ENCODE data around the gene CD84.

DNA sequence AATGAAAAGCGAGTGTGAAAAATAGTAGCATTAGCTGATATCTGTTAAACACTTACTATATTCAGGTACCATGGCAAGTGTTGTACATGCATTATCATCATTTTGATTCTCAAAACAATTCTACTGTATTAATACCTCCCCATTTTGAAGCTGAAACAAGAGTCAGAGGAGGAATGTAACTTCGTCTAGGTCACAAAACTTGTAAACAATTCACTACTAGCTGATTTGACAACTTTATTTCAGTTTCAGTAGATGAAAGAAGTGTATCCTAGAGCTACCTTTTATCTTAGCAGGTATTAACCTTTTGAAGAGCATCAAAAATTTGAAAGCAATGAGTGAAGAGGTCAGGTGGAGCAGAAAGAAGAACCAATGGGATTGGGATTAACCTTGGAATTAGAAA is 1.6 kb downstream of the CD84 start:
- TF ChIP-seq, protein P1, sequence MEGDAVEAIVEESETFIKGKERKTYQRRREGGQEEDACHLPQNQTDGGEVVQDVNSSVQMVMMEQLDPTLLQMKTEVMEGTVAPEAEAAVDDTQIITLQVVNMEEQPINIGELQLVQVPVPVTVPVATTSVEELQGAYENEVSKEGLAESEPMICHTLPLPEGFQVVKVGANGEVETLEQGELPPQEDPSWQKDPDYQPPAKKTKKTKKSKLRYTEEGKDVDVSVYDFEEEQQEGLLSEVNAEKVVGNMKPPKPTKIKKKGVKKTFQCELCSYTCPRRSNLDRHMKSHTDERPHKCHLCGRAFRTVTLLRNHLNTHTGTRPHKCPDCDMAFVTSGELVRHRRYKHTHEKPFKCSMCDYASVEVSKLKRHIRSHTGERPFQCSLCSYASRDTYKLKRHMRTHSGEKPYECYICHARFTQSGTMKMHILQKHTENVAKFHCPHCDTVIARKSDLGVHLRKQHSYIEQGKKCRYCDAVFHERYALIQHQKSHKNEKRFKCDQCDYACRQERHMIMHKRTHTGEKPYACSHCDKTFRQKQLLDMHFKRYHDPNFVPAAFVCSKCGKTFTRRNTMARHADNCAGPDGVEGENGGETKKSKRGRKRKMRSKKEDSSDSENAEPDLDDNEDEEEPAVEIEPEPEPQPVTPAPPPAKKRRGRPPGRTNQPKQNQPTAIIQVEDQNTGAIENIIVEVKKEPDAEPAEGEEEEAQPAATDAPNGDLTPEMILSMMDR (IDR thresholded peaks at IDR 0.05): no peak
- no peak for TF ChIP-seq POLR2A (IDR thresholded peaks at IDR 0.05)
